H54 (cell line): ENCODE results near the gene DPP7.

Experiments
- DNase-seq: peaks from one replicate; pipeline ENCODE4 v3.0.0; 2011; ENCODE audit warnings: low spot score, mixed read lengths; ENCODE audit not compliant: insufficient read length
- FAIRE-seq: peaks from 3 replicates; lab custom pipeline; 2011; peaks lifted over from hg19 to GRCh38; lab: Jason Lieb, UNC
- POLR2A ChIP-seq: IDR thresholded peaks from 2 replicates; pipeline ENCODE4 v1.6.1; 2011; ENCODE audit warnings: low read depth, mild to moderate bottlenecking, low read length

The DPP7 gene

DNA sequence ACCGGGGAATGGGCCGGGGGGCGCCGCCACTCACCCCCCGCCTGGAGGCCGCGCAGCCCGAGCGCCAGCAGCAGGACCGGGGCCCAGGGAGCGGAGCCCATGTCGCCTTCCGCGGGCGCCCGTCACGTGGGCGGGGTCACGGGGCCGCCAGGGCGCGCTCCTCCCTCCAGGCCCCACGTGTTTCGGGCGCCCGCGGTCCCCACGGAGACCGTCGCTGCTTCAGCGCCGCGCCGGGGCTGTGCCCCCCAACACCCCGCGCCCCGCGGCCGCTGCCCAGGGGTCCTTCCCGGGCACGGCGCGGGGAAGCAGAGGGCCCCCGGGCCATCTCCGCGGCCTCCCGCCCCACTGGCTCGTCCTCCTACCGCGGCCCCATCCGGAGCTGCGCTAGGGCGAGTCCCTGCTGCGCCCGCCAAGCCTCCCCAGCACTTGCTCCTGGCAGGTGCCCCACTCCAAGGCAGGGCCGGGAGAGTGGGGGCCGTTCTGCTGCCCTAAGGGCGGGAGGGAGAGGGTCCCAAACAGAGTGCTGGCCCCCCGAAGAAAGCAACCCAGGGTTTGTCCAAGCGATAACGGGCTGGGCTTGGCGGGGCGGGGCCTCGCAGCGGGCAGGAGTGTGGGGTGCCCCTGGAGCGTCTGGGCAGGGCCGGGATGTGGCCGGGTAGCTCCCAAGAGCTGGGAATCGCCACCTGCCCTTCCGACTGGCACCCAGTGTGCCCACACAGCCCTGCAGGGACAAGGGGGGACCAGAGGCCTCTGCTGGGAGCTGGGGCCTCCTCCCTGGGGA, at the start of gene DPP7:
DPP7 (minus strand) TSS at position 121 of the 781 bp plus-strand sequence; CDS start at position 101, 20 bp downstream.
- FAIRE-seq: no peak
- TF ChIP-seq POLR2A: peak; percentile 68
- DNase-seq: peak; percentile 96

- no peak for TF ChIP-seq POLR2A
- FAIRE-seq: no peak
- DNase-seq: no peak
Measured at GRCh38 chr9:137163805-137164204, 49.3 kb upstream of the DPP7 start.

GRCh38 chr9:137163365-137163715, 48.8 kb upstream of the DPP7 start:
- FAIRE-seq (no peak), DNase-seq (no peak)
- TF ChIP-seq POLR2A: no peak

GRCh38 chr9:137162505-137163364, 48.2 kb upstream of the DPP7 start:
- DNase-seq: no peak
- no peak for TF ChIP-seq POLR2A
- FAIRE-seq: no peak

DNA sequence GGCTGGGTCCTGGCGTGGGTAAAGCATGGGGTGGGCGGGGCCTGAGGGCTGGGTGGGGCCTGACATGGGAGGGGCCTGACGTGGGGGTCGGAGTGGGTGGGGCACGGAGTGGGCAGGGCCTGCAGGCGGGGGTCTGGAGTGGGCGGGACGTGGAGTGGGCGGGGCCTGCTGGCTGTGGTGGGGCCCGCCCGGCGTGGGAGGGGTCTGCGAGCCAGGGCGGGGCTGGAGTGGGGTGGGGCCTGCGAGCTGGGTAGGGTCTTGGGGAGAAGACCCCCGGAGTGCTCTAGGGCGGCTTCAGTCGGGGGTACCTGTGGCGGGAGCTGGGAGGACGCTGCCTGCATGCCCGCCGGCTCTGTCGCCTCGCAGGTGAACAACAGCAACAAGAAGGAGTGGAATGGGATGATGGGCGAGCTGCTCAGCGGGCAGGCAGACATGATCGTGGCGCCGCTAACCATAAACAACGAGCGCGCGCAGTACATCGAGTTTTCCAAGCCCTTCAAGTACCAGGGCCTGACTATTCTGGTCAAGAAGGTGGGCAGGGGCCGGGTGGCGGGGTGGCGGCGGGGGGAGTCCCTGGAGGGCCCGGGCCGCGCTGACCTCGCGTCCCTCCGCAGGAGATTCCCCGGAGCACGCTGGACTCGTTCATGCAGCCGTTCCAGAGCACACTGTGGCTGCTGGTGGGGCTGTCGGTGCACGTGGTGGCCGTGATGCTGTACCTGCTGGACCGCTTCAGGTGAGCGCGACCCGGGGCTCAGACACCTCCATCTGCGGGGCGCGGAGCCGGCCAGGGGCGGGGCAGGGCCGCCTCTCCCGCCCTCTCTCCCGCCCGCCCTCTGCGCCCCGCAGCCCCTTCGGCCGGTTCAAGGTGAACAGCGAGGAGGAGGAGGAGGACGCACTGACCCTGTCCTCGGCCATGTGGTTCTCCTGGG, 47.3 kb upstream of the DPP7 start:
- FAIRE-seq (no peak), DNase-seq (no peak)
- TF ChIP-seq POLR2A: no peak

DNA sequence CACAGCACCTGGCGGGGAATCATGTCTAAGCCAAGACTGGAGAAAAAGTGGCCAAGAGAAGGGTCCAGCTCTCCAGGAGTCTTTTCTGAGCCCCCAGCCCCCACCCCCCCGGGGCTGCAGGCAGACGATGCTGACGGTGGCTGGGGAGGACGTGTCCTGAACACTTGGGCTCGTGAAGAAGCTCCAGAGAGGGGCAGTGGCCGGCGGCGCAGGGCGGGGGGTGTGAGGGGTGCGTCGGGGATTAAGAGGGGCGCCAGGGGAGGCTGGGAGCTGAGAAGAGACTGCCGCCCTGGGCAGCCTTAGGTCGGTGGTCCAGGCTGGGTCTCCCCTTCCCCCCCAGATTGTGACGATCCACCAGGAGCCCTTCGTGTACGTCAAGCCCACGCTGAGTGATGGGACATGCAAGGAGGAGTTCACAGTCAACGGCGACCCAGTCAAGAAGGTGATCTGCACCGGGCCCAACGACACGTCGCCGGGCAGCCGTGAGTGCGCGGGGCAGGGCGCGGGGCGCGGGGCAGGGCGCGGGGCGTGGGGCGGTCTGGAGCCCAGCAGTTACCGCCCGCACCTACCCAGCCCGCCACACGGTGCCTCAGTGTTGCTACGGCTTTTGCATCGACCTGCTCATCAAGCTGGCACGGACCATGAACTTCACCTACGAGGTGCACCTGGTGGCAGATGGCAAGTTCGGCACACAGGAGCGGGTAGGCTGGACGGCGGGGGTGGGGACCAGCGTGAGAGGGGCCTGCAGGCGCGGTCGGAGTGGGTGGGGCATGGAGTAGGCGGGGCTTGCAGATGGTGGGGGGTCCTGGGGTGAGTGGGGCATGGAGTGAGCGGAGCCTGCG, 46.4 kb upstream of the DPP7 start:
- DNase-seq: no peak
- FAIRE-seq: no peak
- no peak for TF ChIP-seq POLR2A

GRCh38 chr9:137160054-137160425, 45.5 kb upstream of the DPP7 start:
- no peak for FAIRE-seq
- TF ChIP-seq POLR2A: no peak

GRCh38 chr9:137159105-137160053, 44.8 kb upstream of the DPP7 start:
- DNase-seq (no peak), FAIRE-seq (no peak)
- TF ChIP-seq POLR2A: no peak

More at GRCh38 chr9:137160054-137160425, 45.5 kb upstream of the DPP7 start:
- no peak for DNase-seq

GRCh38 chr9:137158625-137159024, 44.1 kb upstream of the DPP7 start:
- DNase-seq (no peak), FAIRE-seq (no peak)
- TF ChIP-seq POLR2A: no peak

DNA sequence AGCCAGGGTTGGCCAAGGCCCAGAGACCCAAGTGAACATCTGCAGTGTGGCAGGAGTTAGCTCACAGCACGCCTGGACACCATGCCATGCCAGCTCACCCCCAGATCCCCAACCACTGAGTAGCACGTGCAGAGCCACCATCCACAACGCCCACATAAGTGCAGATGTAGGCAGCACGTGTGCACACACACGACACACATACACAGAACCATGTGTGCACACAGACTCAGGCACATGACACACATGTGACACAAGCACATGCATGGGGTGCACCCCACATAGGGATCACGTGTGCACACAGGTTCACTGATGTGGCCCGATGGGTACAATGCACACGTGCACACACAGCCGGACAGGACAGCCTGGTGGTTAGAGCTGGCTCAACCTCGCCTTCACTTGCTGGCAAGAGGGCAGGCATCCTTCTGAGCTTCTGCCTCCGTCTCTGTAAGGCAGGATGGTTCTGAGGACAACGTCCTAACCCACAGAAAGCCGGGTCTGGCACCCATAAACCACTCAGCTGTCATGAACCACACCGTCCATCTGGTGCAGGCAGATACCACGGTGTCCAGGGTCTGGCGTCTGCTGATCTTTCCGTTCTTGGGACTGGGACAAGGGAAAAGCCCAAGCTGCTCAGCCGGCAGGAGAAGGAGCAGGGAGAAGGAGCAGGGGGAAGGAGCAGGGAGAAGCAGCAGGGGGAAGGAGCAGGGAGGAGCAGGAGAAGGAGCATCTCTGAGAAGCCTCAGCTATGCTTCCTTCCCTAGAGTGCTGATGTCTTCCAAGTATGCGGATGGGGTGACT, 43.3 kb upstream of the DPP7 start:
- DNase-seq (no peak), FAIRE-seq (no peak)
- TF ChIP-seq POLR2A: no peak
